GM19238 (cell line): Measurements from ENCODE around the gene ZEB1.
"Not testable (repeated sequence)": the region's sequence is repeated elsewhere in the genome, so short reads cannot be mapped to it uniquely, and the experiment has no call there.

Source experiments
- DNase-seq: peaks from one replicate; pipeline ENCODE4 v3.0.0; 2011; ENCODE audit warnings: low spot score; ENCODE audit not compliant: insufficient read length

Gene ZEB1

GRCh38 chr10:31422634-31423033 lies 103.6 kb downstream of the ZEB1 start:
- no peak for DNase-seq

DNA sequence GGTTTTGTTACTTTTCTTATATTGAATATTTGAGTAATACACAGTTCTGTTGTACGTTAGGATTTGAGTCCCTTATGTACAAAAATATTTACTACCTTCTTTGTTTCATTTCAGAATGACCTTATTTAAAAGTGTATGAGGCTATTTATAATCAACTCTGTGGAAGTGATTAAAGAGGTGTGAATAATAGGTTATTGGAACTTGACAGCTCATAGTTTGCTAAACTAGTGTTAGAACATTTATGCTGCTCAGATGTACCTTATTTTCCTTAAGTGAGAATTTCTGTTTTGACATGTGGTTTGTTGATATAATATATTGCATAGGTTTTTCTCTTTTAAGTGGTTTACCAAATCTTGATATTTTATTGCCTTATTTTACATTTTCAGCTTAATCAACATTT lies 105.5 kb downstream of the ZEB1 start:
- no peak for DNase-seq

DNA sequence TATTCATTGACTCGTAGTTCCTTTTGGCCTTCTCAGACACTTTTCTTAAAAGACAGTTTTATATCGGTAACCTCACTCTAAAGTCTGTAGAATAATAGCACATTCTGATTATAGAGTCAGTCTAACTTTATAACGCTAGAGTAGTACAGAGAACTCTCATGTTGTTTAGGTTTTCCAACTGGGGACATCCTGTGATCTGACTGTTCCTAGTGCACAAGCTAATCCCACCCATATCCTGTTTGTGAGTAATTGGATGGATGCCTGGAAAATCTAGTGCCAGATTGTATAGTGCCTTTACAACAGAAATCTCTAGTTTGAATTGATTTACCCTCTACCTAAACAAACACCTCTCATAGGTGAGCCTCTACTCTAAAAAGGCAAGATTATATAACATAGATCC lies 107.4 kb downstream of the ZEB1 start:
- DNase-seq: no peak

GRCh38 chr10:31427334-31427733 lies 108.3 kb downstream of the ZEB1 start:
- not testable (repeated sequence) for DNase-seq

GRCh38 chr10:31428499-31428898 lies 109.5 kb downstream of the ZEB1 start:
- DNase-seq: not testable (repeated sequence)

GRCh38 chr10:31431021-31431420 lies 112.0 kb downstream of the ZEB1 start:
- no peak for DNase-seq

DNA sequence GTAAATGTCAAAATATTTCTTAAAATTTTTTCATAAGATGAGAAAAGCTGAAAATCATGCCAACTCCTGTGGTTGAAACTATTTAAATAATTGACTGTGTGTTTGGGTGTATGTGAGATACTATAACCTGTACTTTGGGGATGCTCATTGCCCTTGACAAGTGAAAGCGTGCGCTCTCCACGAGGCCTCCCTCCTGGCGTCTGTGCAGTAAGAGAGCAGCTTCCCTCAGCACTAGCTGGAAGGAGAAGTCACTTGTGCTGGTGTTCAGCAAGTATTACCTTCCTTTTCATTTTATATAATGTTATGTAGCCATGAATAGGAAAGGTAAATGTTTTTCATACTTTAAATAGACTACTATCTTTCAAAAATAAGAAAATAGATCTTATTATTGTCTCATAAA lies 118.9 kb downstream of the ZEB1 start:
- no peak for DNase-seq

DNA sequence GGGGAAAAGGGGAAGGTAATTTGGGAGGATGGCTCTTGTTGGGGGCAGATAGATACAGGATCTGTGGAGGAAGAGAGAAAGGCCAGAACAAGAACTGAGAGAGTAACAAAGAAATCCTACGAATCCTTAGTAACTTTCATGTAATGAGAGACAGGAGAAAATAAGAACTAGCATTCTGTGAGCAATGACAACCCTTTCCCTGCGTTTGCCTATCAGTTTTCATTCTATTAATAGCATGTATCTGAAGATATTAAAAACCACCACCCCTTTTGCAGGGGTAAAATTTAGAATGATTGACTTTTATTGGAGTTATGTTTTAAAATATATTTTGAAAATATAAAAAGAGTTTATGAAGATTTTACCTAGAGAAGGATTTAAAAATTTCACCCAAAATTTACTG lies 132.8 kb downstream of the ZEB1 start:
- no peak for DNase-seq

DNA sequence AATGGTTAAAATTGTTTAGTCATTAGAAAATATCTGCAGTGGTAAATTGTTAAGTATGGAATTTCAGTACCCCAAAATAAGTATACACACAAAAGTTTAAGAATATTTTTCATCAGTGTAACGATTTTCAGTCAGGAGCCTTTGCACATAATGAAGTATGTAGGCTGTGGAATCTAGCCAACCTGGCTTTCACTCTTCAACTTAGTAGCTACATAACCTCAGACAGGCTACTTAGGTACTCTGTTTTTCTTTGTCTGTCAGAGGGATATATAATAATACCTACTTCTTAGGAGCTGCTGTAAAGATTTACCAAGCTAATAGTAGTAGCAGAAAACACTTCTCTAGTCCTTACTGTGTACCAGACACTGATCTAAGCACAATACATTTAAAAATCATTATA lies 137.5 kb downstream of the ZEB1 start:
- no peak for DNase-seq

- no peak for DNase-seq
Observed at GRCh38 chr10:31457858-31458257, 138.8 kb downstream of the ZEB1 start.

DNA sequence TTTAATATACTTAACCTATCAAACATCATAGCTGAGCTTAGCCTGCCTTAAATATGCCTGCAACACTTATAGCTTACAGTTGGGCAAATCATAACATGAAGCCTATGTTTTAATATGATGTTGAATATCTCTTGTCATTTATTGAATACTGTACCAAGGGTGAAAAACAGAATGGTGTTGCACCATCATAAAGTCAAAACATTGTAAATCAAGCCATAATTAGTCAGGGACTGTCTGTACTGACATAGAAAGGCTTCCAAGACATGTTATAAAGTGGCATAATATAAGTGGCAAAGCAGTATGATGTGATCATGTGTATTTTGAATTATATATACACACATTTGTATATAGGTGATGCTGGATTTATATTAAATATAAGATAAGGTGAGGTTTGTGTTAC lies 140.0 kb downstream of the ZEB1 start:
- DNase-seq: no peak

DNA sequence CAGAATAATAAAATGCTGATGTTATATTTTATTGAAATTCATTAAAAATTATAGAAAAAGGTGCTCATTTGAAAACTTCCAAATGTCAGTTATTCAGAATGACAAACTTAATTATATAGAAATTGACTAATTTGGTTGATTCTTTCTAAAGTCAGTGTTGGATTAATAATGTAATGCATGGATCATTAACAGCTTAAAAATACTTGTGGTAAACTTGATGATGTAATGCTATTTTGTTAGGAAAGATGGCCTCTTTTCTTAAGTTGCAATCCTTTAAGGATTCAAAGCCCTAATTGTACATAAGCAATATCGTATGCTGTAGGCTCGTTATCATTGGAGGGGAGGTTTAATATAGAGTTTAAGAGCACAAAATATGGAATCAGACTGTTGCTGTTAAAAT lies 141.2 kb downstream of the ZEB1 start:
- DNase-seq: no peak

DNA sequence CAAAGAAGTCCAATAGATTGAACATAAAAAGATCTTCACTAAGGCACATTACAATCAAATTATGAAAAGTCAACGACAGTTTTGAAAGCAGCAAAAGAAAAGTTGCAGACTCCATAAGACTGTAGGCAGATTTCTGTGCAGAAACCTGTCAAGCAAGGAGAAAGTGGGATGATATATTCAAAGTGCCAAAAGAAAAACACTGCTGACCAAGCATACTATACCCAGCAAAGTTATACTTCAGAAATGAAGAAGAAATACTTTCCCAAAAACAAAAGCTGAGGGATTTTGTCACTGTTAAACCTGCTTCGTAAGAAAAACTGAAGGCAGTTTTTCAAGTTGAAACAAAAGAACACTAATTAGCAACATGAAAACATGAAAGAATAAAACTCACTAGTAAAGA lies 145.5 kb downstream of the ZEB1 start:
- no peak for DNase-seq

GRCh38 chr10:31466313-31466712 lies 147.3 kb downstream of the ZEB1 start:
- no peak for DNase-seq

GRCh38 chr10:31467791-31468535 lies 148.9 kb downstream of the ZEB1 start:
- no peak for DNase-seq

DNA sequence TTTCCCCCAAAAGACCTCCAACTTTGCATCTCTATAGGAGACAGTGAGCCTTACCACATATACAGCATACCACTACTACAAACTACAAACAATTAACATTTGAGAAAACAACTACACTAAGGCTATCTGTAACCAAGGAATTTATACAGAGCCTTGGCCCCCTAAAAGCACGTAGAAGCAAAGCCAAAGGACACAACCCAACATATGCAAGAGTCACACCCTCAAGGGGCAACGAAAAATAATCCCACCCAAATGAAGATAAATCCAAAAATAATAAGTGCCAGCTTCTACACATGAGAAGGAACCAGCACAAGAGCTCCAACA lies 149.5 kb downstream of the ZEB1 start:
- DNase-seq: no peak

DNA sequence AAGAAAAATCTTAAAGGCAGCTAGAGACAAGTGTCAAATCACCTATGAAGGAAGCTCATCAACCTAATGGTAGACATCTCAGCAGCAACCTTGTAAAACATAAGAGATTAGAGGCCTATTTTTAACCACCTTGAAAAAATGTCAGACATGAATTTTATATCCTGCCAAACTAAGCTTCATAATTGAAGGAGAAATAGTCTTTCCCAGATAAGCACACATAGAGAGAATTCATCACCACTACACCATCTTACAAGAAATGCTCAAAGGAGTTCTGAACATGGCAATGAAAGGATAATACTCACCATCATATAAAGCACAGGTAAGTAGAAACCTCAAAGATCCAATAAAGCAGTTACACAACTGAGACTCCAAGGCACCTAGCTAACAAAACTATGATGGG lies 156.5 kb downstream of the ZEB1 start:
- no peak for DNase-seq

GRCh38 chr10:31476088-31476487 lies 157.1 kb downstream of the ZEB1 start:
- no peak for DNase-seq

- DNase-seq: no peak
Observed at GRCh38 chr10:31477584-31477983, 158.6 kb downstream of the ZEB1 start.

- no peak for DNase-seq
Observed at GRCh38 chr10:31479752-31480151, 160.7 kb downstream of the ZEB1 start.

- no peak for DNase-seq
Observed at GRCh38 chr10:31483546-31483945, 164.5 kb downstream of the ZEB1 start.

DNA sequence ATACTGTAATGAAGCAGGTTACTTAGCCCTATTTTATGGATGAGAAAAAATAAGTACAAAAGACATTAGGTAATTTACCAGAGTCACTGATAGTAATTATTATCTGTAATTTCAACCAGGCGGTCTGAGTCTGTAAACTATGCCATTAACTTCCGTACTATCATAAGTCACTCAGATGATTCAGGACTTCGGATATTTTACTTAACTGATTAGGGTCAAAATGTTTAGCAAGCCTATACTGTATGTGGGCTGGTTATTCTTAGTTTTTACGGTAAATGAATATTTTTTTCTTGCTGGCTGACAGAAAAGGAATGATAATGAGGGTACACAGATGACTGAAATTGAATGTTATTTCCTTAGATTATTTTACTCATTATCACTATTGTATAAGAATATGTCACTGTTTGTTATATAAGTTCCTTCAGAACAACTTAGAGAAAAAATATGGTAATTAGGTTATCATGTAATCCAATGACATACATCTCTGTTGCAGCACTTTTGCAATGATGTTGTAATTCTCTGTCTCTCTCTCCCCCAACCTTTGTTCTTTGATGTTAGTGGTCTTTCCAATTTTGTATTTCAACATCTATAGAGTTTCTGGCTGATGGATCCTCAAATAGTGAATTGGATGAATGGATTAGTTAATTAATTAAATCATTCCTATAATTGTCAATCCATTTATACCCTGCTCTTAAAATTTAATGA lies 165.6 kb downstream of the ZEB1 start:
- no peak for DNase-seq

- no peak for DNase-seq
Observed at GRCh38 chr10:31490858-31491504, 172.0 kb downstream of the ZEB1 start.
